ENCODE data around the gene RUBCNL. TPM values are rescaled to one million over a fixed set of nuclear protein-coding genes. Genes with fewer than 3 reads are reported as not detected.

Gene RUBCNL
- total RNA-seq, 1 experiment from 2014 or later: 1.4 TPM

DNA sequence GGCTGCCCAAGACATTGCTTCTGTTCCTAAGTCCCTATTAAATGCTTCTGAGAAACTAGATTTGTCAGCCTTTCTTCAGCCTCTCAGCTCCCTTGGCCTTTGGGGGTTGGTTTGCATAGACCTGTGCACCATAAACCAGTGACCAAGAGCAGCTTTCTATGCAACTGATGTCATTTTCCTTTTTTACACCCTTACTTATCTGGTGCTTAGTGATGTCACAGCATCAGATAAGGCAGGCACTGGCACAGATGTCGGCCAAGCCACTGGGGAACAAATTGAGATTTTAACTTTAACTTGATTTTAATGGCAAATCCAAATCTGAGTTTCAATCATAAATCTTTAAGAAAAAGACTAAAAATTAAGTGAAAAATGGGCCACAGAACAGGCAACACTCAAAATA lies 59.8 kb downstream of the RUBCNL start:
- no peak overlapping the region for H2BK15ac ChIP-seq (ENCODE audit: low read depth, low read length)
- H4K91ac ChIP-seq (ENCODE audit: insufficient read length, low read depth, low read length): no peak overlapping the region
- no peaks in the 10 kb centered on the region for H3K27me3 ChIP-seq (ENCODE audit: insufficient read depth, low read length)
- H3K4ac ChIP-seq (ENCODE audit: low read depth, low read length): no peak overlapping the region
- no peak overlapping the region for H3K4me2 ChIP-seq (ENCODE audit: insufficient read depth, insufficient read length, low read length)
- no peak overlapping the region for H3K23ac ChIP-seq (ENCODE audit: insufficient read length, low read depth, low read length)
- H3T11ph ChIP-seq (ENCODE audit: low read length): no peak overlapping the region
- no peak overlapping the region for H3K27ac ChIP-seq (ENCODE audit: insufficient read length, low read depth, low read length)
- no peaks in the 10 kb centered on the region for H3K9me3 ChIP-seq (ENCODE audit: control insufficient read depth, low read depth, low read length)
- H3K14ac ChIP-seq (ENCODE audit: insufficient read depth, low read length): no peak overlapping the region
- Mint-ChIP-seq H3K36me3 (ENCODE audit: insufficient read depth in 1 of 3, low read depth in 3 of 3) (no peaks in the 10 kb centered on the region), H3K4me1 (no peaks in the 10 kb centered on the region), H3K9me3 (no peaks in the 10 kb centered on the region), H3K27me3 (ENCODE audit: low read depth) (peaks cover 2% of the 10 kb centered on the region; the same call in 1 of the 2 replicates), H3K27ac (no peak overlapping the region), H3K4me3 (no peak overlapping the region)
- no peaks in the 10 kb centered on the region for H3K79me1 ChIP-seq (ENCODE audit: insufficient read depth, low read depth, low read length, poor library complexity, severe bottlenecking)
- no peak overlapping the region for H3K56ac ChIP-seq (ENCODE audit: insufficient read length, low read depth, low read length)
- no peak overlapping the region for H2AFZ ChIP-seq (ENCODE audit: low read length)
- H3K18ac ChIP-seq (ENCODE audit: insufficient read length, low read depth, low read length): no peak overlapping the region
- DNase-seq: no peak
- no peak overlapping the region for H3K9ac ChIP-seq (ENCODE audit: extremely low read depth, insufficient read length, low read length)
- no peak overlapping the region for H2BK120ac ChIP-seq (ENCODE audit: low read depth, low read length, poor library complexity, severe bottlenecking)
- H2BK5ac ChIP-seq (ENCODE audit: insufficient read length, low read length): no peak overlapping the region
- H3K23me2 ChIP-seq (ENCODE audit: insufficient read length, low read depth, low read length, poor library complexity, severe bottlenecking): no peaks in the 10 kb centered on the region
- no peaks in the 10 kb centered on the region for H4K20me1 ChIP-seq (ENCODE audit: control insufficient read depth, insufficient read depth, insufficient read length)
- H4K8ac ChIP-seq (replicated peaks; ENCODE audit: insufficient read length, low read depth, low read length): no peak overlapping the region
- TF ChIP-seq, protein P1, sequence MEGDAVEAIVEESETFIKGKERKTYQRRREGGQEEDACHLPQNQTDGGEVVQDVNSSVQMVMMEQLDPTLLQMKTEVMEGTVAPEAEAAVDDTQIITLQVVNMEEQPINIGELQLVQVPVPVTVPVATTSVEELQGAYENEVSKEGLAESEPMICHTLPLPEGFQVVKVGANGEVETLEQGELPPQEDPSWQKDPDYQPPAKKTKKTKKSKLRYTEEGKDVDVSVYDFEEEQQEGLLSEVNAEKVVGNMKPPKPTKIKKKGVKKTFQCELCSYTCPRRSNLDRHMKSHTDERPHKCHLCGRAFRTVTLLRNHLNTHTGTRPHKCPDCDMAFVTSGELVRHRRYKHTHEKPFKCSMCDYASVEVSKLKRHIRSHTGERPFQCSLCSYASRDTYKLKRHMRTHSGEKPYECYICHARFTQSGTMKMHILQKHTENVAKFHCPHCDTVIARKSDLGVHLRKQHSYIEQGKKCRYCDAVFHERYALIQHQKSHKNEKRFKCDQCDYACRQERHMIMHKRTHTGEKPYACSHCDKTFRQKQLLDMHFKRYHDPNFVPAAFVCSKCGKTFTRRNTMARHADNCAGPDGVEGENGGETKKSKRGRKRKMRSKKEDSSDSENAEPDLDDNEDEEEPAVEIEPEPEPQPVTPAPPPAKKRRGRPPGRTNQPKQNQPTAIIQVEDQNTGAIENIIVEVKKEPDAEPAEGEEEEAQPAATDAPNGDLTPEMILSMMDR (conservative IDR thresholded peaks at IDR 0.05): no peak
- H3K4me1 ChIP-seq (ENCODE audit: insufficient read depth, low read length): no peaks in the 10 kb centered on the region
- no peaks in the 10 kb centered on the region for H3K79me2 ChIP-seq (ENCODE audit: insufficient read depth, low read length)
- H4K5ac ChIP-seq (ENCODE audit: insufficient read length, low read depth, low read length): no peak overlapping the region
- H2BK12ac ChIP-seq (ENCODE audit: insufficient read length, low read depth, low read length): no peak overlapping the region
- H2AK5ac ChIP-seq (ENCODE audit: insufficient read length, low read length): no peak overlapping the region
- no peak overlapping the region for H2BK20ac ChIP-seq (ENCODE audit: low read depth, low read length, poor library complexity, severe bottlenecking)
- no CpG with 5 or more reads among the region's 1 CpG for whole genome bisulfite sequencing (ENCODE audit: extremely low coverage, insufficient read length, low lambda C conversion rate)
